MCF 10A (cell line): ENCODE measurements around the gene ARHGEF26. TPM values are rescaled to one million over a fixed set of nuclear protein-coding genes. Genes with fewer than 3 reads are reported as not detected.

Source experiments
- BruUV-seq: library from RNA; stranded (reverse); fragments of 400-500 nt; replicated peaks from 2 replicates; lab custom pipeline; 2021; lab: Mats Ljungman, UMichigan
- CTCF ChIA-PET: fragments of 300-600 bp; sonication (Branson Sonifier 250); formaldehyde crosslinking; extraction: SDS; loops from one replicate; lab custom pipeline; 2021; ENCODE audit warnings: antibody characterized with exemption, inconsistent platforms; lab: Yijun Ruan, JAX
- POLR2A ChIA-PET: fragments of 300-600, 350-650 bp; sonication (Branson Sonifier 250); formaldehyde crosslinking; extraction: SDS; loops from one replicate; lab custom pipeline; 2020; ENCODE audit warnings: antibody characterized with exemption, inconsistent platforms; lab: Yijun Ruan, JAX
- DNase-seq: peaks from one replicate; pipeline ENCODE4 v3.0.0-alpha.2; 2018; ENCODE audit not compliant: unreplicated experiment
- H3K27ac Mint-ChIP-seq: one replicate; pipeline ENCODE4 v1.8.0; 2022; ENCODE audit warnings: mild to moderate bottlenecking, low read depth, mixed read lengths; ENCODE audit not compliant: unreplicated experiment
- H3K27me3 Mint-ChIP-seq: one replicate; pipeline ENCODE4 v1.8.0; 2022; ENCODE audit warnings: mixed read lengths; ENCODE audit not compliant: insufficient read depth, unreplicated experiment
- H3K36me3 Mint-ChIP-seq: one replicate; pipeline ENCODE4 v1.8.0; 2022; ENCODE audit warnings: mild to moderate bottlenecking, moderate library complexity, mixed read lengths; ENCODE audit not compliant: insufficient read depth, unreplicated experiment
- H3K4me1 Mint-ChIP-seq: one replicate; pipeline ENCODE4 v1.8.0; 2022; ENCODE audit warnings: mixed read lengths; ENCODE audit not compliant: insufficient read depth, unreplicated experiment
- H3K4me3 Mint-ChIP-seq: one replicate; pipeline ENCODE4 v1.8.0; 2022; ENCODE audit warnings: mild to moderate bottlenecking, moderate library complexity, mixed read lengths; ENCODE audit not compliant: unreplicated experiment
- H3K9me3 Mint-ChIP-seq: one replicate; pipeline ENCODE4 v1.8.0; 2022; ENCODE audit warnings: mixed read lengths; ENCODE audit not compliant: unreplicated experiment
- CTCF ChIP-seq: fragments of 200-600 bp; IDR thresholded peaks from one replicate; pipeline ENCODE4 v1.8.0; 2022; ENCODE audit warnings: antibody characterized with exemption, mild to moderate bottlenecking; ENCODE audit not compliant: unreplicated experiment
- intact Hi-C: fragments of 100-400 bp; cut with micrococcal nuclease; formaldehyde crosslinking; loops from 2 replicates; pipeline ENCODE4 v1.14.1; 2022
- total RNA-seq: library from RNA; stranded (reverse); gene quantifications from 2 replicates; pipeline ENCODE4 v1.2.3, GENCODE V29; 2022

ARHGEF26 gene
- total RNA-seq, 1 experiment from 2014 or later = 0.63 TPM

GRCh38 chr3:154178172-154178571 lies 57.0 kb downstream of the ARHGEF26 start:
- no peak overlapping the region for H3K4me3 Mint-ChIP-seq
- BruUV-seq = no TSS peak
- no peak overlapping the region for H3K27ac Mint-ChIP-seq
- ChIA-PET POLR2A (no interaction called here), CTCF (interaction anchor here (0.6 kb wide), 2 partner anchors 59 to 1135 kb away, joined by 3 to 4 read pairs; no protein-coding TSS in a partner anchor)
- no peaks in the 10 kb centered on the region for H3K4me1 Mint-ChIP-seq
- no peaks in the 10 kb centered on the region for H3K9me3 Mint-ChIP-seq
- no peaks in the 10 kb centered on the region for H3K36me3 Mint-ChIP-seq
- H3K27me3 Mint-ChIP-seq = no peaks in the 10 kb centered on the region
- intact Hi-C loops = no loop called here
- peak; percentile 8 for DNase-seq
- TF ChIP-seq CTCF = no peak

- Mint-ChIP-seq H3K36me3 (no peaks in the 10 kb centered on the region), H3K27me3 (no peaks in the 10 kb centered on the region), H3K9me3 (no peaks in the 10 kb centered on the region), H3K4me1 (no peaks in the 10 kb centered on the region), H3K4me3 (no peak overlapping the region), H3K27ac (no peak overlapping the region)
- no peak for DNase-seq
- CTCF ChIA-PET = interaction anchor here (0.7 kb wide), 1 partner anchor 10 kb away, joined by 3 read pairs; no protein-coding TSS in a partner anchor
- no peak for TF ChIP-seq CTCF
- POLR2A ChIA-PET = no interaction called here
- BruUV-seq = no TSS peak
- intact Hi-C loops = no loop called here
Measured at GRCh38 chr3:154180836-154181691, 59.9 kb downstream of the ARHGEF26 start.

GRCh38 chr3:154182322-154182922 lies 61.2 kb downstream of the ARHGEF26 start:
- no peak for TF ChIP-seq CTCF
- DNase-seq = no peak
- Mint-ChIP-seq H3K4me1 (no peaks in the 10 kb centered on the region), H3K27ac (no peak overlapping the region), H3K36me3 (no peaks in the 10 kb centered on the region), H3K4me3 (no peak overlapping the region), H3K9me3 (no peaks in the 10 kb centered on the region), H3K27me3 (no peaks in the 10 kb centered on the region)
- intact Hi-C loops = no loop called here
- CTCF ChIA-PET = interaction anchor here (0.7 kb wide), 1 partner anchor 13 kb away, joined by 3 read pairs; no protein-coding TSS in a partner anchor
- no TSS peak for BruUV-seq
- POLR2A ChIA-PET = no interaction called here

- H3K27ac Mint-ChIP-seq = no peak overlapping the region
- BruUV-seq = no TSS peak
- no peaks in the 10 kb centered on the region for H3K27me3 Mint-ChIP-seq
- H3K9me3 Mint-ChIP-seq = no peaks in the 10 kb centered on the region
- H3K4me3 Mint-ChIP-seq = no peak overlapping the region
- CTCF ChIA-PET = interaction anchor here (0.7 kb wide), 1 partner anchor 14 kb away, joined by 3 read pairs; no protein-coding TSS in a partner anchor
- intact Hi-C loops = no loop called here
- DNase-seq = no peak
- no peak for TF ChIP-seq CTCF
- POLR2A ChIA-PET = no interaction called here
- H3K4me1 Mint-ChIP-seq = no peaks in the 10 kb centered on the region
- no peaks in the 10 kb centered on the region for H3K36me3 Mint-ChIP-seq
Measured at GRCh38 chr3:154182975-154183374, 61.8 kb downstream of the ARHGEF26 start.
